Mammary epithelial cell (primary cell): ENCODE data around the gene CRACDL.

ENCODE experiments used
- CTCF ChIP-seq, 2 donors: IDR thresholded peaks in 1 of 2; conservative IDR thresholded peaks in 1 of 2; 2 replicates each; pipeline ENCODE4 v1.5.1; 2011 to 2012; ENCODE audit warnings: inconsistent platforms in 2 of 2, low read length in 2 of 2, mild to moderate bottlenecking in 2 of 2, control low read depth in 1 of 2, low read depth in 1 of 2; ENCODE audit not compliant: insufficient read depth in 1 of 2; ENCODE audit errors: extremely low read depth in 1 of 2
- EZH2 ChIP-seq: IDR thresholded peaks from 2 replicates; pipeline ENCODE4 v1.6.1; 2012; ENCODE audit warnings: low read length, inconsistent platforms, borderline replicate concordance

- no peak for TF ChIP-seq CTCF (conservative IDR thresholded peaks at IDR 0.05 in 1 of 2, IDR thresholded peaks at IDR 0.05 in 1 of 2; ENCODE audit: extremely low read depth in 1 of 2, insufficient read depth in 1 of 2, low read depth in 1 of 2, low read length in 2 of 2)
- no peak for TF ChIP-seq EZH2
These were observed 11.1 kb downstream of the CRACDL start for GRCh38 chr2:98924910-98925309.
